ENCODE measurements around the gene NUTF2. TPM values are rescaled to one million over a fixed set of nuclear protein-coding genes. Genes with fewer than 3 reads are reported as not detected.

The NUTF2 gene
- total RNA-seq, 1 experiment from 2014 or later = 200 TPM

GRCh38 chr16:67879936-67880335 is 33.2 kb downstream of the NUTF2 start:
- DNase-seq (ENCODE audit: low spot score) (no peak), ATAC-seq (no peak)
- TF ChIP-seq OVOL2 (CRISPR knock-in tag; IDR thresholded peaks at IDR 0.05; ENCODE audit: borderline replicate concordance) (no peak), PRDM15 (CRISPR knock-in tag; IDR thresholded peaks at IDR 0.05) (no peak), AR (CRISPR knock-in tag; IDR thresholded peaks at IDR 0.05) (no peak), CDX4 (CRISPR knock-in tag; IDR thresholded peaks at IDR 0.05; ENCODE audit: borderline replicate concordance) (no peak), GABPB1 (CRISPR knock-in tag; IDR thresholded peaks at IDR 0.05) (no peak), NFYB (CRISPR knock-in tag; conservative IDR thresholded peaks at IDR 0.05; ENCODE audit: low read depth) (no peak), ZNF425 (CRISPR knock-in tag; conservative IDR thresholded peaks at IDR 0.05) (no peak)
- POLR2A ChIA-PET = no interaction called here
- H3K27me3 Mint-ChIP-seq (ENCODE audit: low read depth) = no peaks in the 10 kb centered on the region
- H3K36me3 Mint-ChIP-seq = peaks cover 57% of the 10 kb centered on the region
- no peak overlapping the region for H3K4me3 Mint-ChIP-seq
- H3K27ac Mint-ChIP-seq = no peak overlapping the region
- CTCF ChIA-PET = no interaction called here
- H3K4me1 Mint-ChIP-seq = peaks cover 8% of the 10 kb centered on the region
- H3K9me3 Mint-ChIP-seq = no peaks in the 10 kb centered on the region

GRCh38 chr16:67880584-67880983 is 33.9 kb downstream of the NUTF2 start:
- CTCF ChIA-PET = no interaction called here
- Mint-ChIP-seq H3K27me3 (ENCODE audit: low read depth) (no peaks in the 10 kb centered on the region), H3K9me3 (no peaks in the 10 kb centered on the region), H3K4me3 (no peak overlapping the region), H3K27ac (no peak overlapping the region), H3K36me3 (peaks cover 57% of the 10 kb centered on the region), H3K4me1 (peaks cover 11% of the 10 kb centered on the region)
- DNase-seq (ENCODE audit: low spot score) = no peak
- POLR2A ChIA-PET = no interaction called here
- TF ChIP-seq ELF4 (CRISPR knock-in tag; IDR thresholded peaks at IDR 0.05; ENCODE audit: low read depth) = no peak
- TF ChIP-seq MXD4 (CRISPR knock-in tag; IDR thresholded peaks at IDR 0.05; ENCODE audit: borderline replicate concordance) = no peak
- TF ChIP-seq NR3C1 (CRISPR knock-in tag; conservative IDR thresholded peaks at IDR 0.05; ENCODE audit: low read depth) = no peak
- TF ChIP-seq USF2 (CRISPR knock-in tag; IDR thresholded peaks at IDR 0.05) = no peak
- no peak for TF ChIP-seq ARID4B (CRISPR knock-in tag; IDR thresholded peaks at IDR 0.05; ENCODE audit: borderline replicate concordance)
- no peak for TF ChIP-seq CREB1 (CRISPR knock-in tag; IDR thresholded peaks at IDR 0.05)
- TF ChIP-seq USF1 (CRISPR knock-in tag; IDR thresholded peaks at IDR 0.05) = no peak
- no peak for TF ChIP-seq ZMAT4 (CRISPR knock-in tag; IDR thresholded peaks at IDR 0.05)
- no peak for TF ChIP-seq FOXP4 (CRISPR knock-in tag; IDR thresholded peaks at IDR 0.05)
- no peak for TF ChIP-seq TEAD4 (CRISPR knock-in tag; IDR thresholded peaks at IDR 0.05)
- ATAC-seq = no peak

Data from WTC11 (cell line).